HepG2 (cell line): ENCODE results near the gene RINL. TPM values are rescaled to one million over a fixed set of nuclear protein-coding genes. Genes with fewer than 3 reads are reported as not detected.

ENCODE experiments used
- HDAC2 ChIP-seq: sonication (generic); formaldehyde crosslinking; IDR thresholded peaks from 2 replicates; pipeline ENCODE4 v1.4.0; 2020; ENCODE audit warnings: missing genetic modification reagents
- HINFP ChIP-seq: sonication (generic); formaldehyde crosslinking; IDR thresholded peaks from 2 replicates; pipeline ENCODE4 v1.4.0; 2020; ENCODE audit warnings: low read depth, mild to moderate bottlenecking, missing genetic modification reagents
- HNRNPL ChIP-seq: fragments of 200-400 bp; formaldehyde crosslinking; IDR thresholded peaks from 2 replicates; pipeline ENCODE4 v1.6.1; 2017; ENCODE audit warnings: mild to moderate bottlenecking, low read depth, low read length
- JUN ChIP-seq: sonication (generic); formaldehyde crosslinking; IDR thresholded peaks from 2 replicates; pipeline ENCODE4 v1.4.0; 2020; ENCODE audit warnings: mild to moderate bottlenecking, missing genetic modification reagents
- KDM3A ChIP-seq: IDR thresholded peaks from 2 replicates; pipeline ENCODE4 v1.6.1; 2018; ENCODE audit warnings: low read depth, missing compliant biosample characterization
- MXD1 ChIP-seq: sonication (generic); formaldehyde crosslinking; IDR thresholded peaks from 2 replicates; pipeline ENCODE4 v1.4.0; 2020; ENCODE audit warnings: mild to moderate bottlenecking, missing genetic modification reagents
- RBAK ChIP-seq: sonication (generic); formaldehyde crosslinking; IDR thresholded peaks from 2 replicates; pipeline ENCODE4 v1.5.1; 2020; ENCODE audit warnings: mild to moderate bottlenecking, missing genetic modification reagents
- RERE ChIP-seq: IDR thresholded peaks from 2 replicates; pipeline ENCODE4 v1.6.1; 2016; ENCODE audit warnings: low read depth, missing genetic modification reagents, missing compliant biosample characterization
- RNF2 ChIP-seq: fragments of 450-650 bp; conservative IDR thresholded peaks from 2 replicates; pipeline ENCODE4 v1.6.1; 2016; ENCODE audit warnings: low read depth
- RORA ChIP-seq: sonication (generic); formaldehyde crosslinking; IDR thresholded peaks from 2 replicates; pipeline ENCODE4 v1.5.0; 2020; ENCODE audit warnings: mild to moderate bottlenecking, missing genetic modification reagents, moderate library complexity
- RXRA ChIP-seq: sonication (generic); formaldehyde crosslinking; IDR thresholded peaks from 2 replicates; pipeline ENCODE4 v1.5.1; 2020; ENCODE audit warnings: missing genetic modification reagents
- SP2 ChIP-seq: sonication (generic); formaldehyde crosslinking; IDR thresholded peaks from 2 replicates; pipeline ENCODE4 v1.5.1; 2020; ENCODE audit warnings: mild to moderate bottlenecking, missing genetic modification reagents
- ZNF18 ChIP-seq: sonication (generic); formaldehyde crosslinking; IDR thresholded peaks from 2 replicates; pipeline ENCODE4 v1.8.0; 2022; ENCODE audit warnings: mild to moderate bottlenecking, missing genetic modification reagents; ENCODE audit not compliant: insufficient replicate concordance
- ZNF652 ChIP-seq: IDR thresholded peaks from 2 replicates; pipeline ENCODE4 v1.6.1; 2016; ENCODE audit warnings: low read depth, borderline replicate concordance
- polyA plus RNA-seq, 8 experiments: library from polyadenylated mRNA; depleted of rRNA in 3 of 8; stranded (reverse) in 7 of 8; unstranded in 1 of 8; fragments of >200 nt; fragmentation: Illumina TruSeq in 4 of 8; extraction: Trizol in 4 of 8; gene quantifications; 2 replicates each; pipeline versions ENCODE4 v1.2.1 to v1.2.3, GENCODE V29; 2011 to 2016; ENCODE audit warnings: low read depth in 4 of 8, missing spikeins in 1 of 8, mixed read lengths in 1 of 8; ENCODE audit not compliant: insufficient read depth in 1 of 8
- total RNA-seq, 5 experiments: library from RNA; depleted of rRNA; stranded (reverse); fragments of >200 nt; fragmentation: Illumina TruSeq; extraction: Trizol; gene quantifications; 2 replicates each; pipeline ENCODE4 v1.2.3, GENCODE V29; 2016; ENCODE audit warnings: low read depth in 1 of 5
- TF ChIP-seq, protein P1 (sequence below): sonication (generic); formaldehyde crosslinking; IDR thresholded peaks from 2 replicates; pipeline ENCODE4 v1.5.0; 2020; ENCODE audit warnings: mild to moderate bottlenecking, missing genetic modification reagents, borderline replicate concordance

The RINL gene
- total and polyA plus RNA-seq, 2 of the 13 experiments (the other 11 are each of a cell fraction or from before 2014, with no cell fraction given) = 11.4 to 18.0 TPM

GRCh38 chr19:38819231-38819920 lies 58.7 kb downstream of the RINL start (continued):
- TF ChIP-seq, protein P1, sequence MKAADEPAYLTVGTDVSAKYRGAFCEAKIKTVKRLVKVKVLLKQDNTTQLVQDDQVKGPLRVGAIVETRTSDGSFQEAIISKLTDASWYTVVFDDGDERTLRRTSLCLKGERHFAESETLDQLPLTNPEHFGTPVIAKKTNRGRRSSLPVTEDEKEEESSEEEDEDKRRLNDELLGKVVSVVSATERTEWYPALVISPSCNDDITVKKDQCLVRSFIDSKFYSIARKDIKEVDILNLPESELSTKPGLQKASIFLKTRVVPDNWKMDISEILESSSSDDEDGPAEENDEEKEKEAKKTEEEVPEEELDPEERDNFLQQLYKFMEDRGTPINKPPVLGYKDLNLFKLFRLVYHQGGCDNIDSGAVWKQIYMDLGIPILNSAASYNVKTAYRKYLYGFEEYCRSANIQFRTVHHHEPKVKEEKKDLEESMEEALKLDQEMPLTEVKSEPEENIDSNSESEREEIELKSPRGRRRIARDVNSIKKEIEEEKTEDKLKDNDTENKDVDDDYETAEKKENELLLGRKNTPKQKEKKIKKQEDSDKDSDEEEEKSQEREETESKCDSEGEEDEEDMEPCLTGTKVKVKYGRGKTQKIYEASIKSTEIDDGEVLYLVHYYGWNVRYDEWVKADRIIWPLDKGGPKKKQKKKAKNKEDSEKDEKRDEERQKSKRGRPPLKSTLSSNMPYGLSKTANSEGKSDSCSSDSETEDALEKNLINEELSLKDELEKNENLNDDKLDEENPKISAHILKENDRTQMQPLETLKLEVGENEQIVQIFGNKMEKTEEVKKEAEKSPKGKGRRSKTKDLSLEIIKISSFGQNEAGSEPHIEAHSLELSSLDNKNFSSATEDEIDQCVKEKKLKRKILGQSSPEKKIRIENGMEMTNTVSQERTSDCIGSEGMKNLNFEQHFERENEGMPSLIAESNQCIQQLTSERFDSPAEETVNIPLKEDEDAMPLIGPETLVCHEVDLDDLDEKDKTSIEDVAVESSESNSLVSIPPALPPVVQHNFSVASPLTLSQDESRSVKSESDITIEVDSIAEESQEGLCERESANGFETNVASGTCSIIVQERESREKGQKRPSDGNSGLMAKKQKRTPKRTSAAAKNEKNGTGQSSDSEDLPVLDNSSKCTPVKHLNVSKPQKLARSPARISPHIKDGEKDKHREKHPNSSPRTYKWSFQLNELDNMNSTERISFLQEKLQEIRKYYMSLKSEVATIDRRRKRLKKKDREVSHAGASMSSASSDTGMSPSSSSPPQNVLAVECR (CRISPR knock-in tag) = peak; percentile 18; the same call in 1 of the 2 replicates
- TF ChIP-seq HDAC2 (CRISPR knock-in tag) (peak; percentile 64; the same call in 1 of the 2 replicates), ZNF652 (CRISPR knock-in tag) (no peak), RXRA (CRISPR knock-in tag) (peak; percentile 91), MXD1 (no peak), JUN (no peak), RORA (CRISPR knock-in tag) (no peak), HNRNPL (no peak), RNF2 (no peak), KDM3A (CRISPR knock-in tag) (no peak), RBAK (CRISPR knock-in tag) (no peak), HINFP (no peak), ZNF18 (CRISPR knock-in tag) (no peak), RERE (CRISPR knock-in tag) (no peak), SP2 (CRISPR knock-in tag) (no peak)
